ENCODE data around the gene SIM1.

GRCh38 chr6:100417036-100417435 is 47.7 kb downstream of the SIM1 start:
- TF ChIP-seq, protein P1, sequence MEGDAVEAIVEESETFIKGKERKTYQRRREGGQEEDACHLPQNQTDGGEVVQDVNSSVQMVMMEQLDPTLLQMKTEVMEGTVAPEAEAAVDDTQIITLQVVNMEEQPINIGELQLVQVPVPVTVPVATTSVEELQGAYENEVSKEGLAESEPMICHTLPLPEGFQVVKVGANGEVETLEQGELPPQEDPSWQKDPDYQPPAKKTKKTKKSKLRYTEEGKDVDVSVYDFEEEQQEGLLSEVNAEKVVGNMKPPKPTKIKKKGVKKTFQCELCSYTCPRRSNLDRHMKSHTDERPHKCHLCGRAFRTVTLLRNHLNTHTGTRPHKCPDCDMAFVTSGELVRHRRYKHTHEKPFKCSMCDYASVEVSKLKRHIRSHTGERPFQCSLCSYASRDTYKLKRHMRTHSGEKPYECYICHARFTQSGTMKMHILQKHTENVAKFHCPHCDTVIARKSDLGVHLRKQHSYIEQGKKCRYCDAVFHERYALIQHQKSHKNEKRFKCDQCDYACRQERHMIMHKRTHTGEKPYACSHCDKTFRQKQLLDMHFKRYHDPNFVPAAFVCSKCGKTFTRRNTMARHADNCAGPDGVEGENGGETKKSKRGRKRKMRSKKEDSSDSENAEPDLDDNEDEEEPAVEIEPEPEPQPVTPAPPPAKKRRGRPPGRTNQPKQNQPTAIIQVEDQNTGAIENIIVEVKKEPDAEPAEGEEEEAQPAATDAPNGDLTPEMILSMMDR (IDR thresholded peaks at IDR 0.05; ENCODE audit: control extremely low read depth in 1 of 3, insufficient read depth in 1 of 3, low read depth in 1 of 3, low read length in 3 of 3), result no peak
- TF ChIP-seq ATF3 (IDR thresholded peaks at IDR 0.05; ENCODE audit: insufficient read depth, low read depth, low read length) (no peak), CREB1 (IDR thresholded peaks at IDR 0.05) (no peak), POLR2A (IDR thresholded peaks at IDR 0.05; ENCODE audit: control extremely low read depth in 1 of 2, low read depth in 2 of 2, low read length in 2 of 2) (no peak), ATF2 (IDR thresholded peaks at IDR 0.05; ENCODE audit: low read length) (no peak)
